Hematopoietic multipotent progenitor cell treated with erythropoietin and hydrocortisone succinate and interleukin-3 and kit ligand, for 17 days (in vitro differentiated cells): ENCODE measurements around the gene TMEM255A.
"Not testable (repeated sequence)": the region's sequence is repeated elsewhere in the genome, so short reads cannot be mapped to it uniquely, and the experiment has no call there.

Source experiments
- DNase-seq: peaks from one replicate; pipeline ENCODE4 v3.0.0-alpha.2; 2015; ENCODE audit warnings: low spot score

Gene TMEM255A

GRCh38 chrX:120310861-120311726 lies at the start of gene TMEM255A:
TMEM255A (minus strand) TSS chrX:120311461; CDS start chrX:120311309, 152 bp downstream.
- DNase-seq, result no peak

- DNase-seq, result no peak
Measured at GRCh38 chrX:120358737-120359456, 47.6 kb upstream of the TMEM255A start.

- no peak for DNase-seq
Measured at GRCh38 chrX:120357186-120357585, 45.9 kb upstream of the TMEM255A start.

- DNase-seq, result no peak
Measured at GRCh38 chrX:120356084-120356483, 44.8 kb upstream of the TMEM255A start.

GRCh38 chrX:120350450-120351138 lies 39.3 kb upstream of the TMEM255A start:
- DNase-seq, result no peak

GRCh38 chrX:120344566-120344965 lies 33.3 kb upstream of the TMEM255A start:
- DNase-seq, result not testable (repeated sequence)

GRCh38 chrX:120336899-120337298 lies 25.6 kb upstream of the TMEM255A start:
- no peak for DNase-seq

- DNase-seq, result no peak
Measured at GRCh38 chrX:120335289-120335688, 24.0 kb upstream of the TMEM255A start.

GRCh38 chrX:120334603-120335002 lies 23.3 kb upstream of the TMEM255A start:
- no peak for DNase-seq

- DNase-seq, result no peak
Measured at GRCh38 chrX:120334151-120334550, 22.9 kb upstream of the TMEM255A start.

GRCh38 chrX:120332394-120332793 lies 21.1 kb upstream of the TMEM255A start:
- no peak for DNase-seq

GRCh38 chrX:120331116-120331515 lies 19.9 kb upstream of the TMEM255A start:
- DNase-seq, result no peak

- DNase-seq, result no peak
Measured at GRCh38 chrX:120321520-120322281, 10.4 kb upstream of the TMEM255A start.

GRCh38 chrX:120318411-120318810 lies 7.2 kb upstream of the TMEM255A start:
- no peak for DNase-seq

GRCh38 chrX:120316587-120317283 lies 5.5 kb upstream of the TMEM255A start:
- no peak for DNase-seq

GRCh38 chrX:120315776-120316175 lies 4.5 kb upstream of the TMEM255A start:
- DNase-seq, result no peak

GRCh38 chrX:120311727-120312063 lies 434 bp upstream of the TMEM255A start:
- no peak for DNase-seq

- DNase-seq, result no peak
Measured at GRCh38 chrX:120309873-120310705, 1.2 kb downstream of the TMEM255A start.

GRCh38 chrX:120308959-120309872 lies 2.0 kb downstream of the TMEM255A start:
- no peak for DNase-seq
